Measurements from ENCODE around the gene CCDC28A. TPM values are rescaled to one million over a fixed set of nuclear protein-coding genes. Genes with fewer than 3 reads are reported as not detected.

CCDC28A gene
- total RNA-seq, 1 donor from 2014 or later, result 15.0 TPM

DNA sequence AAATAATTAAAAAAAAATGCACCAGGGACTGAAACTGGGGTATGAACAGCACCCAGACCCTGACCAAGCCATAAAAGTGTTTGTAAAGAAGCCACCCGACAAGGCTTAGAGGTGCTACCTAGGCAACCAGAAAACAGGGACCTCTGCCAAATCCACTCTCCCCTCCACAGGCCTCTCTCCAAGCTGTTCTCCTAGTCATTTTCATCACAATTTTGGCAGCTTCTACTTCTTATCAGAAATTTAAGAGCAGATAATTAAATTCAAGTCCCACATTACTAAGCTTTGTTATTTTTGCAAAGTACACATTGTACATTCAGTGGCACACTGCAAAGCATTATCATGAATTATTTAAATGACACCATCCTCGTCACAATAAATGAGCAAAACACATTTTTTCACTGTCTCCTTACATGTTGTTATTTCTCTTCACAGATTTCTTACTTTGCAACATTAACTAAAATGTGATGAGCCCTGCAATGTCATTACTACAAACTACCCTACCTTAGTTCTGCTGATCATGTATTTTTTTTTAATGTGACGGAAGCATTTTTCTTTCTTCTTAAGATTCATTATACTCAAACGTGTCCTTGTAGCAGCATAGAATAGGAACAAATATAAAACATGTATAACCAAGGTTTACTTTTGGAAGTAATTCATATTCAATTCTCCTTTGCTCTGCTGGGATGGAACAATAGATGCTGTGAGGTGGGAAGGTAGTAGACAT, 60.4 kb downstream of the CCDC28A start:
- DNase-seq, result no peak

DNA sequence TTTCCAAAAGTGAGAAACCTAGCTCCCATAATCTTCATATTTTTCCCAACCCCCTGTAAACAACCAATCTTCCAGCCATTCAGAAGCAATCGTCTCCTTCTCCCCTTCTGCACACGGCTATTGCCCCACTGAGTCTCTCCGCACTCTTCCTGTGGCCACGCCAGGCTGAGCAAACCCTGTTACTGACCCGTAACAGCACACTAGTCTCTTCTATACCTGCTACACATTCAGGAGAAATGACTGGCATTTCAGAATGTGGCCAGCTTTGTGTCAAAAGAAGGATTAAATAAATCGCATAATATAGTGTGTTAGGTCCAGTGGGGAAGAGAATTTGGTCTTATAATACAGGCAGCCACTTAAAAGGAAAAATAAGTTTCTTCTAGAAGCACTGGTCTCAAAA, 63.7 kb downstream of the CCDC28A start:
- no peak for DNase-seq

Other genes starting within 250 kb of the CCDC28A start
- 0.10 TPM for gene ECT2L, start 22.3 kb downstream of the CCDC28A start, total RNA-seq
- 66.1 TPM for gene REPS1, start 214.5 kb downstream of the CCDC28A start, total RNA-seq

All from skin of body (tissue), 2 donors.